ENCODE measurements around the gene DCPS.
"Not testable (repeated sequence)": the region's sequence is repeated elsewhere in the genome, so short reads cannot be mapped to it uniquely, and the experiment has no call there.

DCPS gene

GRCh38 chr11:126303623-126304456 is at the start of gene DCPS:
TSS of gene DCPS (plus strand) at chr11:126304060. CDS start at chr11:126304081, 21 bp downstream.
- DNase-seq, result peak; percentile 89

- no peak for DNase-seq
Measured at GRCh38 chr11:126254819-126255218, 49.0 kb upstream of the DCPS start.

GRCh38 chr11:126255507-126255906 is 48.4 kb upstream of the DCPS start:
- DNase-seq, result not testable (repeated sequence)

GRCh38 chr11:126256216-126256615 is 47.6 kb upstream of the DCPS start:
- DNase-seq, result no peak

GRCh38 chr11:126257144-126257543 is 46.7 kb upstream of the DCPS start:
- DNase-seq, result no peak

GRCh38 chr11:126257764-126258163 is 46.1 kb upstream of the DCPS start:
- DNase-seq, result no peak

- no peak for DNase-seq
Measured at GRCh38 chr11:126262216-126262615, 41.6 kb upstream of the DCPS start.

GRCh38 chr11:126263489-126263888 is 40.4 kb upstream of the DCPS start:
- DNase-seq, result no peak

- no peak for DNase-seq
Measured at GRCh38 chr11:126265811-126266210, 38.0 kb upstream of the DCPS start.

- no peak for DNase-seq
Measured at GRCh38 chr11:126267650-126268049, 36.2 kb upstream of the DCPS start.

- DNase-seq, result no peak
Measured at GRCh38 chr11:126268361-126268707, 35.5 kb upstream of the DCPS start.

- DNase-seq, result peak; percentile 99
Measured at GRCh38 chr11:126268708-126269579, 34.9 kb upstream of the DCPS start, which contains the start of the genes FOXRED1 and SRPRA. TSS of gene FOXRED1 (plus strand) at chr11:126269154. CDS start at chr11:126269207, 53 bp downstream. TSS of gene SRPRA (minus strand) at chr11:126268895. CDS start at chr11:126268804, 91 bp downstream.

GRCh38 chr11:126277322-126277721 is 26.5 kb upstream of the DCPS start:
- no peak for DNase-seq

- no peak for DNase-seq
Measured at GRCh38 chr11:126277780-126278179, 26.1 kb upstream of the DCPS start.

GRCh38 chr11:126279191-126279590 is 24.7 kb upstream of the DCPS start:
- DNase-seq, result no peak

- peak; percentile 43 for DNase-seq
Measured at GRCh38 chr11:126280595-126280994, 23.3 kb upstream of the DCPS start.

- no peak for DNase-seq
Measured at GRCh38 chr11:126281245-126281644, 22.6 kb upstream of the DCPS start.

- DNase-seq, result no peak
Measured at GRCh38 chr11:126281666-126282175, 22.1 kb upstream of the DCPS start.

- peak; percentile 45 for DNase-seq
Measured at GRCh38 chr11:126282361-126282735, 21.5 kb upstream of the DCPS start.

GRCh38 chr11:126282736-126283591 is 20.9 kb upstream of the DCPS start, which contains the start of gene TIRAP:
TSS of gene TIRAP (plus strand) at chr11:126283093. CDS start at chr11:126290895, 7,802 bp downstream.
- peak; percentile 67 for DNase-seq

GRCh38 chr11:126284829-126285228 is 19.0 kb upstream of the DCPS start:
- peak; percentile 93 for DNase-seq

- no peak for DNase-seq
Measured at GRCh38 chr11:126288237-126288636, 15.6 kb upstream of the DCPS start.
